ENCODE measurements around the gene ADRA2B. TPM values are rescaled to one million over a fixed set of nuclear protein-coding genes. Genes with fewer than 3 reads are reported as not detected.

ADRA2B gene
- total RNA-seq, 1 donor from 2014 or later, result 0.32 TPM

DNA sequence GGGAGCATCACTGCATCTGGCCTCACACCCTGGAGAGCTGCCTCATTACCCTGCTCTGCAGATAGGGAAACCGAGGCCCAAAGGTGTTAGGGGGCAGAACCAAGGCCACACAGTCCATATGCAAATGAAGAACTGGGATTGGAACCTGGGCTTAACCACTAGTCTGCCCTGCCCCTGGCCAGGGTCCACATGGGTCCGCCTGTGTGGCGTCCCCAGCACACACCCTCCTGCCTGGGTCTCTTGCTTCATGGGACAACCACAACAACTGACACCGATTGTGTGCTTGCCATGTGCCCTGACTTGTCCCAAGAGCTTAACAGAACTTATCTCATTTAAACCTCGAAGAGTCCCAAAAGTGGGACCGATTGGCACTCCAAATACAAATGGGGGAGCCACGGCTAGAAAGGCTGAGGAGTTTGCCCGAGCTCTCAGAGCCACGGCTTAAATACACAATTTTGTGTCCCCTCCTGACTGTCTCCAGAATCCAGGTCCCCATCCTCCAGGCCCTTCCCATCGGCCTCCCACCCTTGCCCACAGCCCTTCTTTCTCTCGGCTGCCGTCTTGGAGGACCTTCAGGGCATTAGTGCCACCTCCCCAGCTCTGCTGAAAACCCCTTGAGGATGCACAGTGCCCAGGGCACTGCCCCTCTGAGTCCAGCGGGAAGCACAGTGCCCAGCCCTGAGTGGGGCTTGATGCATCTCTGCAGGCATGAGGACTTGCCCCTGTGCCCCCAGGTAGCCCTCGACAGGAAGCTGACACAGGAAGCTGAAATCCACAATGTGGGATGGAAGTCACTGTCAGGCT, 34.6 kb upstream of the ADRA2B start:
- no peak for TF ChIP-seq CTCF (IDR thresholded peaks at IDR 0.05)

DNA sequence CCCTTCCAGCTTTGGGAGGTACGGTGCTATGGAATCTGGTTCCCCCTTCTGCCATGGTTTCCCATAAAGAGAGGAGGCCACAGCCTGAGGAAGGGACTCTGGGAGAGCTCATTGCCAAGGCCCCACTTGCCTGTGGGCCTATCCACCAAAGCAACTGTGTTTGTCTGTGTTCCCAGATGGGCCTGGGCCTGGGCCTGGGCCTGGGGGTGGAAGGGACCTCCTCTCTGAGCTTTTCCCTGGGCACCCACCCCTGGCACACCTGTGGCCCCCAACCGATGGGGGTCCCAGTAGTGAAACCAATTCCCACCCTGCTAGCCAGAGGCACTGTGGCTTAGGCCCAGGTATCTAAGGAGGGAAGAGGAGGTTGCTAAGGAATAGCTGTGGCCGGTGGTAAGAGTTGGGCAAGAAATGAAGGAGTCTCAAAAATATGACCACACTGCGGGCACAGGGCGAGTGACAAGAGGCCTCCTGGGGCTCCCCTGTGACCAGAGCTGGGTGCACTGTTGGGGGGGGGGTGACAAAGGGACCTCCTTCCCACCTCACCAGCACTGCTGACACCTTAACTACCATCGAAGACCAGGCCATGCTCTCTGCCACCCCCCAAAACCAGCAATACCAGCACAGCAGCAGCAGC, 33.8 kb upstream of the ADRA2B start:
- no peak for TF ChIP-seq CTCF (IDR thresholded peaks at IDR 0.05)
- H3K27me3 ChIP-seq (ENCODE audit: low read depth), result no peaks in the 10 kb centered on the region
- no peaks in the 10 kb centered on the region for H3K9me3 ChIP-seq
- H3K4me3 ChIP-seq, result no peak overlapping the region
- ATAC-seq, result no peak
- peak; percentile 29 for DNase-seq
- intact Hi-C loops (cut with DNase I), result no loop called here
- peaks cover 29% of the 10 kb centered on the region for H3K4me1 ChIP-seq
- no peaks in the 10 kb centered on the region for H3K36me3 ChIP-seq
- no peak overlapping the region for H3K27ac ChIP-seq

More for the DNA sequence above, 34.6 kb upstream of the ADRA2B start:
- peaks cover 26% of the 10 kb centered on the region for H3K4me1 ChIP-seq
- DNase-seq, result peak; percentile 27
- H3K27ac ChIP-seq, result no peak overlapping the region
- ATAC-seq, result no peak
- no peaks in the 10 kb centered on the region for H3K27me3 ChIP-seq (ENCODE audit: low read depth)
- no peaks in the 10 kb centered on the region for H3K36me3 ChIP-seq
- H3K9me3 ChIP-seq, result no peaks in the 10 kb centered on the region
- H3K4me3 ChIP-seq, result no peak overlapping the region
- intact Hi-C loops (cut with DNase I), result no loop called here

DNA sequence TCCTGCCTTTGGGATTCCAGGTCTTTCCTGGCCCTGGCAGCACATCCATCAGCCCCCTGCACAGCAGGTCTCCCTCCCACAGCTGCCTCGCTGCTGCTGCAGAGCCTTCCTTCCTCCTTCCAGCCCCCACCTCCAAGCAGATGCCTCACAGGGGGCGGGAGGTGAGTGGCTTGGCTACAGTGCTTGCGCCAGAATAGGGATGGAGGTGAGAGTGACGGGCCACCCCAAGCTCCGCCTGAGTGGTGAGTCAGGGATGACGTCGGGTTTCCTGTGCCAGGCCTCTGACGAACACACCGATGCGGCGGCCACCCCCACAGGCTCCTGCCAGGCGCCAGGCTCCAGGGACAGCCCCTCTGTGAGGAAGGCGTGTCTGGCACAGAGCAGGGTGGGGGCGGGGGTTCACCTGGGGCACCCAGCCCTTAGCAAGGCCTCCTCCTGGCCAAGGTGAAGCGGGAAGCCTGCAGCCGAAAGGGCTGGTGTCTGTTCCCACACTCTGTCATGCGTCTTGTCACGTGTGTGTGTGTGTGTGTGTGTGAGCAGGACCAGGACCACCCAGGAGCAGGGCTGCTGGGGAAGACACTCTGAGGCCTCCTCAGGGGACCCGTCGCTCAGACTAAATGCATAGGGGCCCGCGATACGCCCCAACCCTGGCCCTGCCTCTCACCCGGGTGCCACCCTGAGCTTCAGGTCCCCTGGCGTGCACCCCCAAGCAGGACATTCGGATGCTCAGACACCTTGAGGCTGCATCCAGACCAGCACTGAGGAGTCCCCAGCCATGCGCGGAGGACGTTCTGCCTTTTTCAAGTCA, 32.2 kb upstream of the ADRA2B start:
- intact Hi-C loops (cut with DNase I), result no loop called here
- peak; percentile 81 for DNase-seq
- Histone ChIP-seq H3K4me1 (peaks cover 37% of the 10 kb centered on the region), H3K9me3 (no peaks in the 10 kb centered on the region), H3K4me3 (peak overlapping the region; percentile 3), H3K27ac (peak overlapping the region; percentile 11), H3K36me3 (no peaks in the 10 kb centered on the region), H3K27me3 (ENCODE audit: low read depth) (peaks cover under 1% of the 10 kb centered on the region)
- peak; percentile 59 to 63 for ATAC-seq
- TF ChIP-seq CTCF (IDR thresholded peaks at IDR 0.05), result no peak

DNA sequence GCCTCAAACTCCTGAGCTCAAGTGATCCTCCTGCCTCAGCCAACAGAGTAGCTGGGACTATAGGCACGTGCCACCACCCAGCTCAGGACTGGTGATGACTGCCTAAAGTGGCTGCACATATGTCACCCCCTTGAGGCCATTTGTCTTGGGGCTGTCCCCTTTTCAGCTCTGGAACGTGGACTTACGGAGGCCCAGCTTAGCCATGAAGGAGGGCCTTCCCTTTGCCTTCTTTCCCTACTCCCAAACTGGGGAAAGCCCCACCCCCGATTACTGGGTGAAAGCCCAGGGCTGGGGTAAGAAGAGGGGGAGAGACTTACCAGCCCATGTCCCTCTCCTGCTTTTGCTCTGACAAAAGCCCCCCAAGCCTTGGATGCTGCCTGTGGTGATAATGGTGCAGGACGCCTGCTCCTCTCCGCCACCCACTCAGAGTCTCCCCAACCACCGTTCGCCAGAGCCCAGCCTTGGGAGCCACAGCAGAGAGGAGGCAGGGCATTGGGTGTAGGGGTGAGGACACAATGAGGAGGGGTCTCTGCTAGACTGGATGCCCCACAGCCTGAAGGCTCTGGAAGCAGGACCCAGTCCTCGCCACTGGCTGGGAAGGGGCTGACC, 31.3 kb upstream of the ADRA2B start:
- Histone ChIP-seq H3K4me3 (no peak overlapping the region), H3K9me3 (no peaks in the 10 kb centered on the region), H3K27me3 (ENCODE audit: low read depth) (peaks cover 5% of the 10 kb centered on the region), H3K36me3 (no peaks in the 10 kb centered on the region), H3K27ac (no peak overlapping the region), H3K4me1 (peaks cover 37% of the 10 kb centered on the region)
- DNase-seq, result peak; percentile 20
- ATAC-seq, result no peak
- TF ChIP-seq CTCF (IDR thresholded peaks at IDR 0.05), result no peak
- intact Hi-C loops (cut with DNase I), result no loop called here

Measured in lower lobe of right lung (tissue), 2 donors.